H1 (cell line): ENCODE data around the gene TCF25. TPM values are rescaled to one million over a fixed set of nuclear protein-coding genes. Genes with fewer than 3 reads are reported as not detected.

Experiments used
- CREB1 ChIP-seq: IDR thresholded peaks from 2 replicates; pipeline ENCODE4 v1.6.1; 2012; ENCODE audit warnings: inconsistent platforms
- EGR1 ChIP-seq: IDR thresholded peaks from 2 replicates; pipeline ENCODE4 v1.6.1; 2011; ENCODE audit warnings: low read depth, low read length, borderline replicate concordance
- GABPA ChIP-seq: IDR thresholded peaks from 2 replicates; pipeline ENCODE4 v1.6.1; 2011; ENCODE audit warnings: mild to moderate bottlenecking, low read length, moderate library complexity, borderline replicate concordance; ENCODE audit not compliant: insufficient read depth
- TCF12 ChIP-seq: IDR thresholded peaks from 2 replicates; pipeline ENCODE4 v1.6.1; 2011; ENCODE audit warnings: low read depth, mild to moderate bottlenecking, low read length
- polyA plus RNA-seq, 7 experiments: library from polyadenylated mRNA; depleted of rRNA in 3 of 7; stranded (reverse) in 5 of 7; unstranded in 2 of 7; fragments of >200 nt in 5 of 7; fragments of 200-250 nt in 2 of 7; gene quantifications; 1 replicate in 5 of 7; 2 replicates in 1 of 7; 4 replicates in 1 of 7; pipeline versions ENCODE4 v1.2.1 to v1.2.3, GENCODE V29; 2011 to 2013; ENCODE audit warnings: missing spikeins in 2 of 7, mixed read lengths in 2 of 7
- total RNA-seq: library from RNA; stranded (reverse); fragmentation: NEBNext Ultra II Directional; extraction: Animal tissue kit (Norgen Biotek cat#: 25700); gene quantifications from 2 replicates; pipeline ENCODE4 v1.2.1, GENCODE V29; 2021

Gene TCF25
- total and polyA plus RNA-seq, 2 of the 8 experiments (the other 6 are each of a cell fraction or from before 2014, with no cell fraction given) = 78.1 to 102 TPM

- TF ChIP-seq EGR1 = peak; percentile 16; the same call in 1 of the 2 replicates
- peak; percentile 81; the same call in 1 of the 2 replicates for TF ChIP-seq GABPA
- TF ChIP-seq TCF12 = peak; percentile 52; the same call in 1 of the 2 replicates
- peak; percentile 43; the same call in 1 of the 2 replicates for TF ChIP-seq CREB1
These were observed 36.7 kb downstream of the TCF25 start (continued) for GRCh38 chr16:89909777-89910716.
